Right atrium auricular region (tissue), 2 donors: ENCODE data around the gene CFP. TPM values are rescaled to one million over a fixed set of nuclear protein-coding genes. Genes with fewer than 3 reads are reported as not detected.

Experiments used
- DNase-seq: peaks from one replicate; pipeline ENCODE4 v3.0.0-alpha.2; 2019; ENCODE audit warnings: low spot score
- H3K27ac ChIP-seq, 2 donors: fragments of 200-600 bp; sonication (generic); 1 replicate in 1 of 2; 2 replicates in 1 of 2; pipeline ENCODE4 v1.5.1; 2016 to 2019
- H3K27me3 ChIP-seq, 2 donors: fragments of 200-600 bp; sonication (generic); one replicate each; pipeline versions ENCODE4 v1.5.1 to v1.6.0; 2017 to 2019
- H3K36me3 ChIP-seq: fragments of 200-600 bp; sonication (generic); one replicate; pipeline ENCODE4 v1.5.1; 2016
- H3K4me1 ChIP-seq, 2 donors: fragments of 200-600 bp; sonication (generic); one replicate each; pipeline versions ENCODE4 v1.5.1 to v1.6.0; 2017 to 2019
- H3K4me3 ChIP-seq, 2 donors: fragments of 200-600 bp; sonication (generic); 1 replicate in 1 of 2; 2 replicates in 1 of 2; pipeline ENCODE4 v1.5.1; 2017 to 2019; ENCODE audit warnings: mild to moderate bottlenecking in 1 of 2, moderate library complexity in 1 of 2
- H3K9me3 ChIP-seq, 2 donors: fragments of 200-600 bp; sonication (generic); one replicate each; pipeline ENCODE4 v1.5.1; 2019
- total RNA-seq, 2 donors: library from RNA; depleted of rRNA; stranded (reverse); fragments of >200 nt; gene quantifications; one replicate each; pipeline ENCODE4 v1.1.0, GENCODE V29; 2016
- TF ChIP-seq, protein P1 (sequence below), 2 donors: fragments of 200-600 bp; sonication (generic); IDR thresholded peaks; one replicate each; pipeline ENCODE4 v1.5.1; 2019; ENCODE audit warnings: antibody characterized with exemption in 2 of 2

Gene CFP
- total RNA-seq, 2 donors from 2014 or later: 2.2 to 6.3 TPM

DNA sequence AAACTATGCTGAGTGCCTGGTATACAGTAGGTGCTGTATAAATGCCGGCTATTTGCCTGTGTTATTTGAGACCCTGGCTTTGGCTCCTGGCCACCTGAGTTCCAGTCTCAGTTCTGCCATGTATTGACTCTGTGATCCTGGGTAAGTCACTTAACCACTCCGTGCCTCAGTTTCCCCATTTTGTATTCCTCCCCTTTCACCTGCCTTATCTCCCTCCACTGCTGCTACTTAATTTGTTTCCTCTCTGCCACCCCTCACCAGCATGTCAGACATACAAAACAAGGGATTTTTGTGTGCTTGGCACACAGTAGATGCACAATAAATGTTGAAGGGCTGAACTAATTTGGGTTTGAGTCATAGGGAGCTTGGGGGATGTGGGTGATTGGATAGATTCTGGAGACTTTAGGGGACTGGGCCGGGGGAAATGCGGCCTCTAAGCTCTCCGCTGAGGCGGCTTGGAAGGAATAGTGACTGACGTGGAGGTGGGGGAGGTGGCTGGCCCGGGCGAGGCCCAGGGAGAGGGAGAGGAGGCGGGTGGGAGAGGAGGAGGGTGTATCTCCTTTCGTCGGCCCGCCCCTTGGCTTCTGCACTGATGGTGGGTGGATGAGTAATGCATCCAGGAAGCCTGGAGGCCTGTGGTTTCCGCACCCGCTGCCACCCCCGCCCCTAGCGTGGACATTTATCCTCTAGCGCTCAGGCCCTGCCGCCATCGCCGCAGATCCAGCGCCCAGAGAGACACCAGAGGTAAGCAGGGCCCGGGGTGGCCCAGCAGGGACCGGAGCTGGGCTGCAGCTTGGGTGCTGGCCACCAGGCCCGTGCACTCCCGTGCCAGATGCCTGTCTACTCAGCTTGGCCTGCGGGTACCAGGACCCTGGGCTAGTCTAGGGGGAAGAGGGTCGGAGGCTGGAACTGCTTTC is 47.7 kb downstream of the CFP start, which contains the start of gene TIMP1:
TIMP1 (plus strand) TSS at position 706 of the 917 bp plus-strand sequence. CDS start 980 bp downstream, outside the sequence.
- no peaks in the 10 kb centered on the region for H3K27me3 ChIP-seq
- H3K4me1 ChIP-seq: no peaks in the 10 kb centered on the region
- peak within 1 kb of the TSS; percentile 35 to 48 for H3K4me3 ChIP-seq
- DNase-seq: peak; percentile 91
- H3K27ac ChIP-seq: peak within 1 kb of the TSS; percentile 67 to 75
- H3K36me3 ChIP-seq: no peaks in the 10 kb centered on the region
- no peaks in the 10 kb centered on the region for H3K9me3 ChIP-seq
- TF ChIP-seq, protein P1, sequence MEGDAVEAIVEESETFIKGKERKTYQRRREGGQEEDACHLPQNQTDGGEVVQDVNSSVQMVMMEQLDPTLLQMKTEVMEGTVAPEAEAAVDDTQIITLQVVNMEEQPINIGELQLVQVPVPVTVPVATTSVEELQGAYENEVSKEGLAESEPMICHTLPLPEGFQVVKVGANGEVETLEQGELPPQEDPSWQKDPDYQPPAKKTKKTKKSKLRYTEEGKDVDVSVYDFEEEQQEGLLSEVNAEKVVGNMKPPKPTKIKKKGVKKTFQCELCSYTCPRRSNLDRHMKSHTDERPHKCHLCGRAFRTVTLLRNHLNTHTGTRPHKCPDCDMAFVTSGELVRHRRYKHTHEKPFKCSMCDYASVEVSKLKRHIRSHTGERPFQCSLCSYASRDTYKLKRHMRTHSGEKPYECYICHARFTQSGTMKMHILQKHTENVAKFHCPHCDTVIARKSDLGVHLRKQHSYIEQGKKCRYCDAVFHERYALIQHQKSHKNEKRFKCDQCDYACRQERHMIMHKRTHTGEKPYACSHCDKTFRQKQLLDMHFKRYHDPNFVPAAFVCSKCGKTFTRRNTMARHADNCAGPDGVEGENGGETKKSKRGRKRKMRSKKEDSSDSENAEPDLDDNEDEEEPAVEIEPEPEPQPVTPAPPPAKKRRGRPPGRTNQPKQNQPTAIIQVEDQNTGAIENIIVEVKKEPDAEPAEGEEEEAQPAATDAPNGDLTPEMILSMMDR (IDR thresholded peaks at IDR 0.05): no peak

DNA sequence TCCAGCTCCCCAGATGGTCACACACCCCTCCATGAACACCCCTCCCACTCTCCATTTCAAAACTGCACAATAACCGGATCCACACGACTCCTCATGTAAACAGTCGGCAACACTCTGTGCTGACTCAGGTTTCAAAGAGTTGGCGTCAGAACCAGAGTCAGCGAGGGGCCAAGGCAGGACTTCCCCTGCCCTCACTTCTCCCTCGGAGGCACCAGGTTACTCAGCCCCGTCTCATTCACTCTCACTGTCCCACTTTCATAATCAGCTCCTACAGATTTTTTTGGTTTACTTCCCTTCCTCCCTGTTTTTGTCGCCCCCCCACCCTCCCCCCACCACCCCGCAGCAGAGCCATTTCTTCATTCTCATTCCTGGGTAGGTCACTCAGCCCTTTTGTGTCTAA is 50.2 kb downstream of the CFP start:
- TF ChIP-seq, protein P1 (IDR thresholded peaks at IDR 0.05): no peak
- peak; percentile 61 for DNase-seq
- H3K27me3 ChIP-seq: no peaks in the 10 kb centered on the region
- H3K9me3 ChIP-seq: no peaks in the 10 kb centered on the region
- peaks cover 0 to 6% of the 10 kb centered on the region in 2 donors for H3K4me1 ChIP-seq
- H3K4me3 ChIP-seq: no peak overlapping the region
- no peak overlapping the region for H3K27ac ChIP-seq
- H3K36me3 ChIP-seq: no peaks in the 10 kb centered on the region

DNA sequence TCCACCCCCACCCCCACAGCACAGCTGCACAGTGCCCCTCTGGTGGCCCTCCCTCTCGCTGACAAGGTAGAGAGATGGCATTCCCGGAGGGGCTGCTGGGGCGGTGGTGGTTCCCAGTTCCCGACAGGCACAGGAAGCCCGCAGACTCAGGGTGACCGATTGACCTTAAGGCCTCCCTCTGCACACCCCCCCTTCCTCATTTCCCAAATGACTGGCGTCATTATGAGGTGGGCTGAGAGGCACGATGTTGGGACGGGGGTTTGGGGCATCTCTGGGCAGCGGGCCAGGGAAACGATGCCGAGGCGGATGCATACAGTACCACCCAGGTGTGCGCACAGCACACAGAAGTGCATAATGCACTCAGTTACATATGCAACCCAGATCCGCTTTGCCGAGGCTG is 51.0 kb downstream of the CFP start:
- Histone ChIP-seq H3K9me3 (no peaks in the 10 kb centered on the region), H3K4me3 (no peak overlapping the region), H3K4me1 (peaks cover 0 to 10% of the 10 kb centered on the region in 2 donors), H3K27ac (no peak overlapping the region), H3K27me3 (no peaks in the 10 kb centered on the region), H3K36me3 (no peaks in the 10 kb centered on the region)
- peak; percentile 58 for DNase-seq
- TF ChIP-seq, protein P1 (IDR thresholded peaks at IDR 0.05): no peak

DNA sequence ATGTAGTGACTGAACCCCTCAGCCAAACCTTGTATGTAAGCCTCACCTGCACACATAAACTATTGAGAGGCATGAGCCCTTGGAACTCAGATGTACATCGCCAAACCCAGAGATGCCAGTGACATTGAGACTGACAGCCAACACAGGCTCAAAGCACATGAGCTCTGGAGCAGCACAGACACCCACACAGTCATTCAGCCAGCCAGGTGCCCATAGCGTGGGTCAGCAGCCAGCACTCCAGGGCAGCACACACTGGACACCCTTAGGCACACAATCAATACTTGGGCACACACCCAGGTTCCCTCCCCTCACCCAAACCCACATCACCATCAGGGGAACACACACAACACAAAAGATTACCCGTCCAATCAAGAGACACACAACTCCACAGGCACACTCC is 51.8 kb downstream of the CFP start:
- DNase-seq: peak; percentile 49
- Histone ChIP-seq H3K4me1 (peaks cover 0 to 10% of the 10 kb centered on the region in 2 donors), H3K27ac (no peak overlapping the region), H3K36me3 (no peaks in the 10 kb centered on the region), H3K27me3 (no peaks in the 10 kb centered on the region), H3K4me3 (no peak overlapping the region), H3K9me3 (no peaks in the 10 kb centered on the region)
- TF ChIP-seq, protein P1 (IDR thresholded peaks at IDR 0.05): no peak

DNA sequence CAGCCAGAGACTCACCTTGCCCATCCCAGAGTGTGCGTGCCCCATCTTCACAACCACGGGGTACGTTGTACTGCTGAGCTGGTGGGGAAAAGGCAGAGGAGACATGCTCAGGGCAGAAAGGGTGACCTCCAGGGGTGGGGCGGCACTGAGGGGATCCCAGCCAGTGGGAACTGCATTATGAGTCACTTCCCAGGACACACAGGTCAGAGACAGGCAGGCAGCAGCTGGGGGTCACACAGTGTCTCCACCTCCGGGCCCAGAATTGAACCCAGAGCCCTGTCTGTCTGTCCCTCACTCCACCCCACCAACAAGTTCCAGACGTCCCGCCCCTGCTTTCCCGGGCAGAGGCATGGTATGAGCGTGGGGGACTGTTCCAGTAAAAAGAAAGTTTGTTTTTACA is 52.3 kb downstream of the CFP start:
- TF ChIP-seq, protein P1 (IDR thresholded peaks at IDR 0.05): no peak
- no peaks in the 10 kb centered on the region for H3K27me3 ChIP-seq
- H3K36me3 ChIP-seq: no peaks in the 10 kb centered on the region
- no peak overlapping the region for H3K4me3 ChIP-seq
- DNase-seq: peak; percentile 57
- H3K4me1 ChIP-seq: peaks cover 0 to 10% of the 10 kb centered on the region in 2 donors
- no peak overlapping the region for H3K27ac ChIP-seq
- no peaks in the 10 kb centered on the region for H3K9me3 ChIP-seq
